Activated CD4-positive, alpha-beta T cell treated with anti-CD3 and anti-CD28 coated beads for 4 hours (primary cell): Measurements from ENCODE around the gene REXO2.

Experiments used
- DNase-seq, 2 donors: peaks; one replicate each; pipeline ENCODE4 v3.0.0-alpha.2; 2020

The REXO2 gene

GRCh38 chr11:114440971-114441763 is 1.9 kb downstream of the REXO2 start:
- DNase-seq, result no peak

GRCh38 chr11:114441921-114442320 is 2.7 kb downstream of the REXO2 start:
- no peak for DNase-seq

- DNase-seq, result no peak
Observed at GRCh38 chr11:114442536-114442935, 3.3 kb downstream of the REXO2 start.

- no peak for DNase-seq
Observed at GRCh38 chr11:114447444-114447843, 8.2 kb downstream of the REXO2 start.

GRCh38 chr11:114447892-114448291 is 8.6 kb downstream of the REXO2 start:
- no peak for DNase-seq

GRCh38 chr11:114448749-114449482 is 9.6 kb downstream of the REXO2 start:
- DNase-seq, result no peak

GRCh38 chr11:114449845-114450244 is 10.6 kb downstream of the REXO2 start:
- no peak for DNase-seq

- no peak for DNase-seq
Observed at GRCh38 chr11:114452399-114452798, 13.1 kb downstream of the REXO2 start.

GRCh38 chr11:114463999-114464398 is 24.7 kb downstream of the REXO2 start:
- no peak for DNase-seq

- no peak for DNase-seq
Observed at GRCh38 chr11:114466742-114467141, 27.5 kb downstream of the REXO2 start.

GRCh38 chr11:114472661-114473060 is 33.4 kb downstream of the REXO2 start:
- no peak for DNase-seq

GRCh38 chr11:114478001-114478410 is 38.7 kb downstream of the REXO2 start:
- no peak for DNase-seq

- no peak for DNase-seq
Observed at GRCh38 chr11:114478768-114479167, 39.5 kb downstream of the REXO2 start.

- DNase-seq, result no peak
Observed at GRCh38 chr11:114479331-114479730, 40.1 kb downstream of the REXO2 start.

GRCh38 chr11:114482114-114482513 is 42.8 kb downstream of the REXO2 start:
- no peak for DNase-seq

GRCh38 chr11:114483929-114484328 is 44.7 kb downstream of the REXO2 start:
- no peak for DNase-seq

- no peak for DNase-seq
Observed at GRCh38 chr11:114496915-114497314, 57.6 kb downstream of the REXO2 start.

GRCh38 chr11:114499756-114500155 is 60.5 kb downstream of the REXO2 start:
- DNase-seq, result no peak
